Prostate gland (tissue), 2 donors: Measurements from ENCODE around the gene DSCAML1.

Source experiments
- CTCF ChIP-seq, 4 experiments: fragments of 200-600 bp in 2 of 4; fragments of 450-650 bp in 2 of 4; sonication (generic) in 2 of 4; IDR thresholded peaks; 1 replicate in 3 of 4; 2 replicates in 1 of 4; pipeline ENCODE4 v1.5.1; 2016 to 2019; ENCODE audit warnings: antibody characterized with exemption in 4 of 4, mild to moderate bottlenecking in 2 of 4, moderate library complexity in 2 of 4
- POLR2A ChIP-seq: fragments of 450-650 bp; IDR thresholded peaks from one replicate; pipeline ENCODE4 v1.6.1; 2016; ENCODE audit warnings: antibody characterized with exemption, mild to moderate bottlenecking
- POLR2AphosphoS5 ChIP-seq: sonication (generic); formaldehyde crosslinking; IDR thresholded peaks from one replicate; pipeline ENCODE4 v1.6.1; 2017; ENCODE audit warnings: antibody characterized with exemption

DNA sequence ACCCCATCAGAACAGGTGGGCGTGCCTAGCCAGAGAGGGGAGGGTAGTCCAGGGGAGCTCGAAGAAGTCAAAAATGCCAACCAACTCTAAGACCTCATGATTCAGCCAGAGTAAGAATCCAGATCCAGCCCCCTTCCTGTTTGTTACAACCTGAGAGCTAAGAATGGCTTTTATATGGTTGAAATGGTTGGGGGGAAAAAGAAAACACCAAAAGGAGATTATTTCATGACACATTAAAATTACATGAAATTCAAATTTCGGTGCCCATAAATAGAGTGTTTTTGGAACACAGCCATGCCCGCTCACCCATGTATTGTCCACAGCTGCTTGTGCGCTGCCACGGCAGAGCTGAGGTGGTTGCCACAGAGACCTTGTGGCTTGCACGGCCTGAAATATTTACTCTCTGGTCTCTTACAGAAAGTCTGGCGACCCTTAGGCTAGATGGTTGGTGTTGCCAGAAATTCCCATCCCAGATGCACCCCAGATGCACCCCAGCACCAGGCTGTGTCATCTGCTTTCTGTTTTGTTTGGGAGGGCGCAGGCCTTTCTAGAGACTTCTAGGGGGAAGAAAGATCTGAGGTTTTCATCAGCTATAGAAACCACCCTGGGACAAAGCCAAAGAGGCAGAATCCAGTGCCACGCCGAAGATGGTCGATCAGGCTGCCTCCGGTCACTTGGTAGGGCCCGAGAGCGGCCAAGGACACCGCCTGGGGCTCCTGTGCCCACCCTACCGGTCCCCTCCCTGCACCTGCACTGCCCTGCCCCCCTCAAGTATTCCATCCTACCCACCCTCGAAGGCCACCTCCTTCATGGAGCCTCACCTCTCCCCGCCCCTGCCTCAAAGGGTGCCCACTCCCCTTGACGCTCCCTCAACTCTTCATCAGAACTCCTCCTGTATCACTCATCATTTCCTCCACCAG lies 80.2 kb downstream of the DSCAML1 start:
- TF ChIP-seq POLR2A (no peak), CTCF (IDR thresholded peaks at IDR 0.05) (no peak), POLR2AphosphoS5 (no peak)
